ENCODE results near the gene CBLN3. TPM values are rescaled to one million over a fixed set of nuclear protein-coding genes. Genes with fewer than 3 reads are reported as not detected.

Gene CBLN3
- total RNA-seq, 1 donor from 2014 or later: 0.47 TPM

DNA sequence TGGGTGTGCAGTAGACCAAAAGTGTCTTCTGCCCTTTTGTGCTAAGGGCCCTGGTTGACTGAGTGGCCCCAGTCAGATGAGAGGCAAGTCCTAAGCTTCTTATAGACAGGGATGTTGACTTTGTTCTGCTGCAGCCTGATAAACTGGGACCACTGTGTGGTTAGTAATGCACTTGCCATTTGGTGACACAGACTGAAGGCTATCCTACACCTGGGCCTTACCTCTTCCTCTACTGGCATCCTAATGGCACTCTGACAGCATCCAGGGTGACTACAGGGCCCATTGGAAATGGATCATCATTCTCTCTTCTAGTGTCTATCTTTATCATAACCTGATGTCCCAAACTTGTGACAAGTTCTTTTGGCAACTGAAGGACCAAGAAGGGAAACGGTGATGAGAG, 9.8 kb upstream of the CBLN3 start:
- no peak for DNase-seq

- no peak for DNase-seq
These were observed 9.0 kb upstream of the CBLN3 start for GRCh38 chr14:24438223-24439097.

DNA sequence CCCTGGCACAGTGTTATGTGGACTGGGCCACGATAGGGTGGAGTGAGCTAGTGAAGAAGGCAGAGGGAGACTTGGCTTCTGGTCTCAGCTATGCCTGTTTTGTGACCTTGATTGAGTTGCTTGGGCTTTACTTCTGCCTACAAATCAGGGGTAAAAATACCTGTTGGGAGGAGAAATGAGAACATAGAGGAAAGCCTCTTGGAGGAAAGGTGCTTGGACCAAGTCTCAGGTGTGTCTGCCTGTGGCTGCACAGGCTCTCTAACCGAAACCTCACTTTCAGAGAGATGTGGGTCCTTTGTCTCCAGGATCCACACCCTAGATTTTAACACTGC, 8.2 kb upstream of the CBLN3 start:
- DNase-seq: no peak

DNA sequence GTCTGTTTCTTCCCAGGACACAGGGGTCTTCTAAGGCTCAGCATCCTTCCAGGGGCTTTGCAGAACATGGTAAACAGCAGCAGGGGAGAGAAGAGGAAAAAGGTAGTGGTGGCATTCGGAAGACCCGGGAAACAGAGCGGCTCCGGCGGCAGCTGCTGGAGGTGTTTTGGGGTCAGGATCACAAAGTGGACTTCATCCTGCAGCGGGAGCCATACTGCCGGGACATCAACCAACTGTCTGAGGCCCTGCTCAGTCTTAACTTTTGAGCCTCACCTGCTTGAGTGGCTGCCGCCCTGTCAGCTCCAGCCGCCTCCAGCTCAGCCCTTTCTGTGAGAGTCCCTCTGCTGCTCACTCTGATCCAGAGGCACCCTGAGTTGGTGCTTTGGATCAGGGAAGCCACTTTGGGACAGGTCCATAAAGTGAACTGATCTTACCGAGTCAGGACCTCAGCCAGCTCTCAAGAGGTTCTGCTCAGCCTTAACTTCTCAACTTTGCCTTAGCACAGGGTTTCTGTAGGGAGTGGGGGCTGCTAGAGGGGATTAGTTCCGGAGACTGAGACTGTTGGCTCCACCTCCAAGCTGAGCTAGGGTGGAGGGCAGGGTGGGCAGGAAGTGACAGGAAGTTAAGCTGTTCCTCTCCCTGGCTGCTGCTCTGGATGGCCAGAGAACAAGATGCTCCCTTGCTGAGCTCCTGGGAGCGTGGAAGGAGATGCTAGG, 7.7 kb upstream of the CBLN3 start:
- DNase-seq: no peak

- DNase-seq: no peak
These were observed 7.0 kb upstream of the CBLN3 start for GRCh38 chr14:24436355-24437019.

GRCh38 chr14:24435998-24436354, 6.5 kb upstream of the CBLN3 start:
- DNase-seq: no peak

DNA sequence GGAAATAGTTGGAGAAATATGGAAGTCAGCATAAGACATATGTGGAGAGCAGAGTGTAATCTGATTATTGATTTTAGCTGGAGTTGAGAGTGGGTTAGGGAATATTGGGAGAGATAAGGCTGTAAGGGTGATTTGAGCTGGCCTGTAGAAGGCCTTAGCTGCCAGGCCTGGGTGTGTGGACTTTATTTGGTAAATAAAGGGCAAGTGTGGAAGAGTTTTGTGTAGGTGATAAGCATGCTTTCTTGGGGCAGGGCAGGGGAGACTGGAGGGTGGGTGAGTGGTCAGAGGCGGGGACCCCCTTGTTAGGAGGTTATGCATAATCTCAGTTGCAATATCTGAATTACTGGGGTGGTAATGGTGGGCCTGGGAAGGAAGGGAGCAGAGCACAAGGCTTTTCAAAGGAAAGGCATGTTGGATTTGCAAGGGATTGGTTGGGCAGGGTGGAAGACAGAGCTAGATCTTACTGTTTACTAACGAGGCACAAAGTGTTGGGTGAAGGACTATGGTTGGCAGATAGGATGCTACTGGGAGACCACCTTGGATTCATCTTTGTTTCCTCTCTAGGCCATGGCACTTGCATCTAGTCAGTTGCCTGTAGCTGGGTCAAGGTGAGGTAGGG, 5.8 kb upstream of the CBLN3 start:
- DNase-seq: no peak

- DNase-seq: no peak
These were observed 5.2 kb upstream of the CBLN3 start for GRCh38 chr14:24434676-24435075.

DNA sequence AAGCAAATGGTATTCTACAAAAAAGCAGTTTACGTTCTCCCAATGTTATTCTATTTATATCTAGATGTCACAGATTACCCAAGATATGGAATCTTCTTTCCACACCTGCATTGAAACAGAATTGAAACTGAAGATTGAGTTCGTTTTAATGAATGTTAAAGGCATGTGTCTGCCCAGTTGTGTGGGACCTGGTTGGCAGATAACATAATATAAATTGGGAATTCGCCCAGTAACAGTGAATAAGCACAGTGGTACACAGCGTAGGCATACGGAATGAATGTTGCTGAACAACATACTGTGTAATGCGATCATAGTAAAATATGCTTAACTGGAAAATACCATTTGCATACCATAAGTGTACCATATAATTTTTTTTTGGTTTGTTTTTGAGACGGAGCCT, 4.6 kb upstream of the CBLN3 start:
- no peak for DNase-seq

DNA sequence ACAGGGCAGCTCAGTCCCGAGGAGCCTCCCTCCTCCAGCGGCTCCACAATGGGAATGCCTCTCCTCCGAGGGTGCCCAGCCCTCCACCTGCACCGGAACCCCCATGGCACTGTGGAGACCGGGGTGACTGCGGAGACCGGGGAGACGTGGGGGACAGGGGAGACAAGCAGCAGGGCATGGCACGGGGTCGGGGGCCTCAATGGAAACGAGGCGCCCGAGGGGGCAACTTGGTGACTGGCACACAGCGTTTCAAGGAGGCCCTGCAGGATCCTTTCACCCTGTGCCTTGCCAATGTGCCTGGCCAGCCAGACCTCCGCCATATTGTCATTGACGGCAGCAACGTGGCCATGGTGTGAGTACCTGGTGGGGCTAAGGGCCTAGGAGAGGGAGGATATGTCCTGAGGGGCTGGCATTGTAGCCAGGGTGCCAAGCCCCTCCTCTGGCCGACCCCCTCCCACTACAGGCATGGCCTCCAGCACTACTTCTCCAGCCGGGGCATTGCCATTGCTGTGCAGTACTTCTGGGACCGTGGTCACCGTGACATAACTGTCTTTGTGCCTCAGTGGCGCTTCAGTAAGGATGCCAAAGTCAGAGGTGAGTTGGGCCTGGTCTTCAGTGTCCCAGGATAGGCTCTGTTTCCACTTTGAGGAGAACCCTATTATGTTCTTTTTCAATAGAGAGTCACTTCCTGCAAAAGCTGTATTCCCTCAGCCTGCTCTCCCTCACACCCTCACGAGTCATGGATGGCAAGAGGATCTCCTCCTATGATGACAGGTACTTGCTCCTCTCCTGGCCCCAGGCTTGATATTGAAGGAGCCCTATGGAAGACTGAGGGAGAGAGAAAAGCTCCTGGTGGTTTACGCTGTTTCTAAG, 3.0 kb upstream of the CBLN3 start:
- DNase-seq: no peak

GRCh38 chr14:24431569-24432258, 2.2 kb upstream of the CBLN3 start:
- DNase-seq: peak; percentile 72

DNA sequence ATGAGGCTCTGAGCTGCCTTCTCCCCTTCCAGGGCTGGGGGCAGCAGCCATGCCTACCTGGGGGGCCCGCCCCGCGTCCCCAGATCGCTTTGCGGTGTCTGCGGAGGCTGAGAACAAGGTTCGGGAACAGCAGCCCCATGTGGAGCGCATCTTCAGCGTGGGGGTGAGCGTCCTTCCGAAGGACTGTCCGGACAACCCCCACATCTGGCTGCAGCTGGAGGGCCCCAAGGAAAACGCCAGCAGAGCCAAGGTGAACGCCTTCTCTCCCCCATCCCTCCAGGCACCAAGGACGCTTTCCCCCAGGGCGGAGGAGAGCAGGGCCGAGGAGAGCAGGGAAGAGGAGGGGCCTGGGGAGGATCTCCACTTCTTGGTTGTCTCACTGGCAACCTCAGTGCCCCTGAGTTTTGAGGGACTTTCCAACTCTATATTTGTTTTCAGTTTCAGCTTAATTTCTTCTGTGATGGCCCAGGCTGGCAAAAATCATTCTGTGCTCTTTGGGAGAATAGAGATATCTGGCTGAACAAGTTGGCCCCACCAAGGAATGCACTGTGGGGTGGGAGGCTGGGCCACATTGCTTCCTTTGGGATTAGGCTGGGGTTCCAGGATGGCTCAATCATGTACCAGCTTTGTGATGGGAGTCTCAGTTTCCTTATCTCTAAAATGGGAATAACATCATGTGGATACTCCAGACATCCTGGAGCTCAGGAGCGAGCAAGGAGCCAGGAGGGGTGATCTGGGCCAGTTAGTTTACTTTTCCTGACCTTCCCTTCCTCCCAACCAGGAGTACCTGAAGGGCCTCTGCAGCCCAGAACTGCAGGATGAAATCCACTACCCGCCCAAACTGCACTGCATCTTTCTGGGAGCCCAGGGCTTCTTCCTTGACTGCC, 1.5 kb upstream of the CBLN3 start:
- no peak for DNase-seq

DNA sequence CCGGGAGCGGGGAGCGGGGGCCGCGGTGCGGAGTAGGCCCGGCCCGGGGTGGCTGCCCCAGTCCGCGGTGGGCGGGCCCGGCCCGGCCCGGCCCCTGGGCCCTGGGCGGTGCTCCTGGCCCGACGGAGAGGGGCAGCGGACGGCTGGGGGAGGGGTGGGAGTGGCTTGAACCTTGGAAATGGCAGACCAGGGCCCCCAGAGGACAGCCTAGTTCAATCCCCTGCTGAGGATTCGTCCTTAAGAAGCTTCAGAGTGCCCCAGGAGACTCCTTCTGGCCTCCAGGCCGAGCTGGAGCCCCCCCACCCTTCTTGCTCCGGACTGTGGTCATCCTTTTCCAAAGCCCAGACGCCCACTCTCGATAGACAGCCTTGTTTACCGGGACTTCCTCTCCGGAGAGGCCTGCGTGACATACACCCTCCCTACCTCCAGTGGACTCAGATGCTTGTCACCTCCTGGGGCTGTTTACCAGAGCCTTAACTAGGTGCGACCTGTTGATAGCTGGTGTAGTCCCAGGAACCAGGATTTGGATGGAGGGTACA, 744 bp upstream of the CBLN3 start:
- DNase-seq: no peak

GRCh38 chr14:24428628-24429394, 657 bp downstream of the CBLN3 start:
- DNase-seq: no peak

- no peak for DNase-seq
These were observed 1.6 kb downstream of the CBLN3 start for GRCh38 chr14:24427537-24428508.

- DNase-seq: no peak
These were observed 2.4 kb downstream of the CBLN3 start for GRCh38 chr14:24426912-24427536.

DNA sequence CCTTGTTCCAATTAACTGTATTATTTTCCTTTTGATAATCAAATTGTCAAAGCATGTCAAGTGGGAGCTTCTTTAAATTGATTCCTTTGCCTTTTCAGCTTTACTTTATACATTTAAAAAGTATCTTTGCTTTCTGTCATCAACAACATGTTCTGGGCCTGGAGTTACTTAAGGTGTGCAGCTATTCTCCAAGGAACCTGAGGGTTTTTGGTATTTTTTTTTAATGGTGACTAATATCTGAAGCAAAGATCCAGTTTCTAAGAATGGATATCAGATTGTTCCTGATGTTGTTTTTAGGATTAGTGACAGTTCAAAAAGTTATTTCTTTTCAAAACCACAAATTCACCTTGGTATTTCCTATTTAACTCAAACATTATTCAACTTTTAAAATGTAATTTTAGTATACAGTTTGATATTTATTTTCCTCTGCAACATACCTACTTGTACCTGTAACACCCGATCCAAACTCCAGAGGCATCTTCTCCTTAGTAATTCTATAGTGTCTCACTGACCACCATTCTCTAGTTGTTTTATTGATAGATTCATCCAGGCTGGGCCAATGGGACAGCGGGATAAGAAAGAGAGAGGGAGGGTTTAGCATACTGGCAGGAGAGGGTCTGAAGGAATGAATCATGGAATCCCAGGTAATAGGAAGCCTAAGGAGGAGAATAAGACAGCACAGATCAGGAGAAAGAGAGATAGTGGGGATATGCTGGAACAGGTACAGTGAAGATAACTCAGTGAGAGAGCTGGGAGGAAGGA, 3.1 kb downstream of the CBLN3 start:
- DNase-seq: no peak
